ENCODE data around the gene RAPGEF3.

RAPGEF3 gene

DNA sequence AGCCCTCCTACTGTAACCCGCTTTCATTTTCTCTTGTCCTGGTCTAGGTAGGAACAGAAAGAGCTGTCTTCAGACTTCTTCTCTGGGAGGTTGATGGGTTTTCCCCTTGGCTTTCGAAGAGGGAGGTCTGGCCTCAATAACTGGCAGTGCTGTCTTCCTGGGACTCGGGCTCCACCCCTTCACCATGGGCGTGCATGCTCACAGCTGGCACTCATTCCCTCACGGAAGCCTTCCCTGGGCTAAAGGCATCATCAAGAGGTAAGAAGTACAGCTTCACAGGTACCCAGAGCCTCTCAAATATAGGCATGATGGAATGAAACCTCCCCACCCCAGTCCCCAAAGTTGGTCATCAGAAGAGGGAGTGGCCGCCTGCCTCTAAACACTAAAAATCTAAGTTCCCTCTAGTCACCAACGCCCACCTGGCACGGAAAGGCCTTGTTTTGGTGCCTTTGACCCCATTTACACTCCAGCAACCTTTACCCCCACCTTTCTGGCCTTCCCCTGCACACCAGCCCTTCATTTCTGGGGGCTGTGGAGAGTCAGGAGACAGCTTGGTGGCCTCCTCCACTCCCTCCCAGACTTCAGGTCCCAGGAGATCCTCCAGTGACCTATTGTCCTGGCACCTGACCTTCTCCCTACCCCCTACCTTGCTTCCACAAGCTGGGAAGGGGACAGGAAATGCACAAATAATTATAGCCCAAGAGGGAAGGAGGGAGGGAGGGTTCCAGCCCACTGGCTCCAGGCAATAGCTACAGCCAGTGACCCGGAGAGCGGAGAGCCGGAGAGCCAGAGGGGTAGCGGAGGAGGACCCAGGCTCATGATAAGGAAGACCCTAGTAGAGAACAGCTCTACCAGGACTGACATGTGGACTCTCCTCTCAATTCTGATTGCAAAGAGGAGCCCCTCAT lies 2.8 kb downstream of the RAPGEF3 start:
- DNase-seq = no peak

DNA sequence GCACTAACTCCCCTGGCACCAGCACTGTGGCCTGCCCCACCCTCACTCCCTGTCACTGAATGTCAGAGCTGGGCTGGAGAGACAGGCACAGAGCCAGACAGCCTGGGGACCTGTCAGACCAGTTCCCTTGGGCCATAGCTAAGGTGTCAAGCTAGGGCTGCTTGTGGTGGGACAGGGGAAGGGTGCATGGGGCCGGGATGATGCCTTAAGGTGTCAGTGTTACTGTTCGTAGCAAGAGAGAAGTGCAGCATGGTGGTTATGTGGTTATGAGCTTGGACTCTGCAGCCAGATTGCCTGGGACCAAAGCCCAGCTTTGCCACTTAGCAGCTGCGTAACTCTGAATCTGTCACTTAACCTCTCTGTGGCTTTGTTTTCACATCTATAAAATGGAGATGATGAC lies 3.8 kb downstream of the RAPGEF3 start:
- DNase-seq = no peak

GRCh38 chr12:47754126-47754525 lies 4.6 kb downstream of the RAPGEF3 start:
- DNase-seq = no peak

DNA sequence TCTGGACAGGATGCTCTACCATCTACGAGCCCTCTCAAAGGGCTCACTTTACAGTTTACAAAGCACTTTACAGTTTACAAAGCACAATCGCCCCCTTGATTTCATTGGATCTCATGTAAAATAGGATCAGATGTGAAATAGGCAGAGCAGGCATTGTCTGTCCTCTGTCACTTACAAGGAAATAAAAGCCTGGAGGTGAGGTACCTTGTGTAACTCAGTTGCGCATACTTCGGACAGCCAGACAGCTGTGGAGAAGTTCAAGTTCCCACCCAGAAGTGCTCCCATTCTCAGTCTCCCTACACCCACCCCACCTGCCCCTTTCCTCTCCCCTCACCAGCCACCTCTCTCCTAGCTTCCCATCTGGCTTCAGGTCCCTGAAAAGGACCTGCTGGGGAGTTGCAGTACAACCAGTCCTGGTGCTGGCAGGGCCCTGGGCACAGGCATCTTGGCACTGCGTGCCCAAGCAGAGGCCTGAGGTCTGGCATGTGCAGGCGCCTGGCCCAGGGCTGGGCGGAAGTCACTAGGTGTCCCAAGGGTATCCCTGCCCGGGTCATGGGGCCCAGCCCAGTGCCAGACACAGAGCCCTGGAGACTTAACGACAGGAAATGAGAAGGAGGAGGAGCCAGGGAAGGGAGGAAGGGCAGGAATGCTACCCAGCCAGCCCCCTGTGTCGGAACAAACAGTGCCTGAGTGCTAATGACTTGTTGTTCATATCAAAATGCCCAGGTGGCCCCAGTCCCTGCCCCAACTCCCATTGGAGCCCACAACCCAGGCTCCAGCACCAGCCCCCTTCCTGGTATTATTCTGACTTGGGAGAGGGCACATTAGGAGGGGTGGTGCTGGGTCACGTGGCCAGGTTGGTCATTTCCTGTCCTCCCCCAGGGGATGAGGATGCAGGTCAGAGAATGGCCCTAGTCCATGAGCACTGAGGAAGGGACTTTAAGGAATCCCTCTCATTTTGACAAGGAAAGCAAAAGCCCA lies 5.4 kb downstream of the RAPGEF3 start:
- no peak for DNase-seq

- no peak for DNase-seq
These were observed 6.1 kb downstream of the RAPGEF3 start for GRCh38 chr12:47752552-47752951.

- DNase-seq = no peak
These were observed 6.6 kb downstream of the RAPGEF3 start for GRCh38 chr12:47752121-47752520.

- no peak for DNase-seq
These were observed 7.1 kb downstream of the RAPGEF3 start for GRCh38 chr12:47751561-47751960.

- no peak for DNase-seq
These were observed 7.7 kb downstream of the RAPGEF3 start for GRCh38 chr12:47750916-47751470.

- no peak for DNase-seq
These were observed 8.4 kb downstream of the RAPGEF3 start for GRCh38 chr12:47750229-47750798.

DNA sequence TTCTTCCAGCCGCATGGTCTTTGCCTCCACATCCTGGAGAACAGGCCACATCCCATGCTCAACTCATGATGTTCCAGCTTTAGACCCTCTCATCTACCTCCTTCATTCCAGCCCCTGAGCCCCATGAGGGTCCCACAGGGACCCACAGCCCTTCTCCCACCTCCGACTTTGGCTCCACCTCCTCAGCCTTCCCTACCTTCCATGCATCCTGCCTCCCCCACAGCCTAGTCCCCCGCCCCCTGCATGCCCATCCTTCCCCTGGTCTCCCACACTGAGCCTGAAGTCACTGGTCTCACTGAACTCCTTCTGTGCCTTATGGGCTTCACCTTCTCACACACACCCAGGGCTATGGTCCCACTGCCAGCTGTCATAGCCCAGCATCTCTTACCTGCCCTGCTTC lies 9.8 kb downstream of the RAPGEF3 start:
- DNase-seq = no peak

GRCh38 chr12:47748507-47748828 lies 10.2 kb downstream of the RAPGEF3 start:
- no peak for DNase-seq

DNA sequence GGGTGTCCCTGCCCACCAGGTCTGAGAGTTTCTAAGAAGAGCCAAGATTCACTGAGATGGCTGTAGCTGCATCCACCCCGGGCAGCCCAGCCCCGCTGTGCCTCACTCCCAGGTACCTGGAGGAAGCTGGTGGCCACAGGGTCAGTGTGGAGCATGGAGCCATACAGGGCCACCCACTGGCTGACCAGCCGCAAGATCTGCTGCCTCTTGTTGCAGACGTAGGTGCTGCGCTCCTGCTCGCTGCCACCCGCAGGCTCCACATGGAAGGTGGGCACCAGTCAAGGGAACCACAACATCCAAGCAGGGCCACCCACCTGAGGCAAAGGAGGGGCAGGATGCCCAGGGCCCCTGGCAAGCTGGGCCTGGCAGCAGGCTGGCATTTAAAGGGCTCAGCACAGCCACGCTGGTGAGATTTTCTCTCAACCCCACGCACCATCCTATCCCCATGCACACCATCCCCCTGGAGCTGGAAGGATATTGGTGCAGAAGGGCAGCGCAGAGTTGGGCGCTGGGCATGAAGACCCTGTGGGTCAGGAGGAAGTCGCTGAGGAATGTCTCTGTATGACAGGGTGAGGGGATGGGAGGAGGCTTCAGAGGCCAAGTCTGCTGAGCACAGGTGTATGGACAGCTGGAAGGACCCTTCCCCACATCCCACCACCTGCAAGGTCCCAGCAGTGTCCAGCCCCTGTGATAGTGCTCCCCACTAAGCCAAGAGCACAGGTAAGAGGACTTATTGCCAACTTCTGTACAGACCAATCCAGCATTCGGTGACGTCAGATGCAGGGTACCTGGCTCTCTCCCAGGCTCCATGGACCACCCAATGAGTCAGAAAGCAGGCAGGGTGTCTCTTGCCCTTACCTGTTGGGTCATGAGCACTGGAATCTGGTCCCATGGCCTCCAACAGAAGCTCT lies 10.8 kb downstream of the RAPGEF3 start:
- no peak for DNase-seq

DNA sequence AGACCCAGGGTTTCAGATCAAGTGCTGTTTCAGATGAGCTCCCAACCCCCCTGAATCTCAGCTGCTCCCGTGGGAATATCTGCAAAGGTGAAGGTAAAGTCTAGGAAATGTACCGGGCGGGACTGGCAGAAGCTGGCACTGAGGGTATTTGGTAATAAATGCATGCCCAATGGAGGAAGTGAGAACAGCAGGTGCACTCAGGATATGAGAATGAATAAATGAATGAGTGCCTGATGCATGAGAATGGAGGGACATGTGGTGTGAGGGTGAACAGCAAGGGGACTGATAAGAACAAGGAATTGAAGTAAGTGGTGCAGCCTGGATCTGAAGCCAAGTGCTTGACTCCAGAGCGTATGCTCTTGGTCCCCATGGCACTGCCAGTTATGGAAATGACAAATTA lies 11.6 kb downstream of the RAPGEF3 start:
- no peak for DNase-seq

GRCh38 chr12:47746523-47746922 lies 12.2 kb downstream of the RAPGEF3 start:
- DNase-seq = no peak

DNA sequence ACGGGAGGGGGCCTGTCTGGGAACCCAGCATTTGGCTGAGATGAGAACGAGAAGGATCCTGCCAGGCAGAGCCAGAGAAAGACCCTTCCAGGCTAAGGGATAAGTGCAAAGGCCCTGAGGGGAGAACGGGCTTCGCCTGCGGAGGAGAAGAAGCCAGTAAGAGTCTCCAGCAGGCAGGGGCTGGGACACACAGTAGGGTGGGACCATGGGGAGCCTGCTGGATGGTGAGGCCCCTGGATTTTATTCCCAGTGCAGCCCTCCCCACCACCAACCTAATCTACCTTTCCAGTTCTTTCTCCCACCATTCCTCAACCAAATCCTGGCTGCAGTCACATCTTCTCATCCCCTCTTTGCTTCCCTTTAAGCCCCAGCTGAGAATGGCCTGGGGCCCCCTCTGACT lies 12.6 kb downstream of the RAPGEF3 start:
- DNase-seq = no peak

GRCh38 chr12:47745485-47746041 lies 13.1 kb downstream of the RAPGEF3 start:
- no peak for DNase-seq

GRCh38 chr12:47744778-47745436 lies 13.8 kb downstream of the RAPGEF3 start:
- no peak for DNase-seq

DNA sequence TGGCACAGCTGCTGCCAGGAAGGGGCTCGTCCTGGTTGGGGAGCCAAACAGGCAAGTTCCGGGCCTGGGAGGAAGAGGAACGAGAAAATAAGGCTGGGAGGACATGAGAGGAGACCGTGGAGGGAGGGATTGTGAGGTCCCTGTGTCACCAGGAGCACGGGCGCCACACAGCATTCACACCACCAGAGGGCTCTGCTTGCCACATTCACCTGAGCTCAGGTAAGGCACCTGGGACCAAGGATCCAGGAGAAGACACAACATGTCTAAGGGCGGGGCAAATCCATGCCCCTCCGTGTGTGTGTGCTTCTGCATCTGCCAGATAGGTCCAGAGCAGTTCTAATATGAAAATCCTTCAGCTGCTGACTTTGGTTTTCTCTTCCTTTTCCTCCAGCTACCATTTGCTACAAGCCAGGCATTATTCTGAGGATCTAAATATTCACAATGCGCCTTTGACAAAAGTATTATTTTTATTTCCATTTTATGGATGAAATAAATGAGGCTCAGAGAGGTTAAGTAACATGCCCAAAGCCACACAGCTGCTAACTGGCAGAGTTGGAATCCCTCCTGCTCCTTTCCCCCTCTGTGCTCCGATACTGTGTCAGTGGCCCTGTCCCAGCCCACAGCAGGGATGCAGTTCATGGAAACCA lies 14.6 kb downstream of the RAPGEF3 start:
- peak; percentile 50 for DNase-seq

DNA sequence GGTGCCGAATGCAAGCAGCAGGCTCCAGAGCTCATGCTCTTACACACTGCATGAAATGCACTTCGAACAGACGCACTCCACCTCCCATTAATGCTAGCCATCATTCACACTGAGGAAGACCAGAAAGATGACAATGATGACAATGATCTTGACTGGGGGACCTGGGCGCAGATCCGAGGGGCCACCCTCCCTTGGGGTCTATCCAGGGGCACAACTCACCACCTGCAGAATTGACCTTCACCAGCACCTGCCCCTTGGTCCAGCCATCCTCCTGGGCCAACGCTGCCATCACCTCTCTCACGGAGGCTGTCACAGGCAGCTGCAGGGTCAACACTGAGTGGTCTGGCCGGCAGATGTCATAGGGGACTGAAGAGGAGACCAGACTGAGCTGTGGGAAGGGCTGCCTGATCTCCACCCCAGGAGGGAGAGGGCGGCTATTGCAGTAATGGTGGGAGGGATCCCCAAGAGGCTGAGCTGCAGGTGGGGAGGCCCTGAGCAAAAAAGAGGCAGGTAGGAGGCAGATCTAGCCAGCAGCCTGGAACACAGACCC lies 15.3 kb downstream of the RAPGEF3 start:
- DNase-seq = no peak

DNA sequence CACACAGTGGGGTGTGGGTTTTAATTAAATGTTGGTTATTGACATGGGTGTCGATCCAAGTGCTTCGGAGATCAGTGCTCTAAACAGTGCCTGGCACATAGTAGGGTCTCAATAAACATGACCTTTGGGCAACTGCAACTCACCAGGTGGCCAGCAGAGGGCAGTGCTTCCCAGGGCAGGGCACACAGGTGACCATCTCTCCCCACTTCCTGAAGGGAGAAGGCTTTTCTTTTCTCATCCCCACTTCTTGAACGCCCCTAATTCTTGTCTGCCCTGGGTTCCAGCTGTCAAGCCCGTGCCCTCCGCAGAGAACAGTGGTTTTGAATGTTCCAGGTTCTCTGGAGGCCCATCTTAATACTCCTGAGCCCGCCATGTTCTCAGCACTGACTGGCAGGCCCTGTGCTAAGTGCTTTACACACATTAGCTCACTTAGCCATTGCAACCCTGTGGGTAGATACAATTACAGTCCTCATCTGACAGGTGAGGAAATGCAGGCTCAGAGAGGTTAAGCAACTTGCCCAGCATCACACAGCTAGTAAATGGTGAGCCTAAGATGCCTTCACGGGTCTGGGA lies 16.3 kb downstream of the RAPGEF3 start:
- peak; percentile 55 for DNase-seq
